Osteoblast (primary cell): ENCODE measurements around the gene DCLK1. TPM values are rescaled to one million over a fixed set of nuclear protein-coding genes. Genes with fewer than 3 reads are reported as not detected.

Source experiments
- DNase-seq: peaks from one replicate; pipeline ENCODE4 v3.0.0; 2011; ENCODE audit warnings: low spot score, mixed read lengths; ENCODE audit not compliant: insufficient read length; ENCODE audit errors: missing footprints
- H2AFZ ChIP-seq: 2 replicates; pipeline ENCODE4 v1.6.0; 2011; ENCODE audit warnings: mild to moderate bottlenecking, low read length
- H3K27ac ChIP-seq: 2 replicates; pipeline ENCODE4 v1.5.1; 2011; ENCODE audit warnings: mild to moderate bottlenecking, low read depth, low read length, moderate library complexity
- H3K27me3 ChIP-seq: 2 replicates; pipeline ENCODE4 v1.6.0; 2012; ENCODE audit warnings: mild to moderate bottlenecking, control low read depth, inconsistent platforms, low read length, moderate library complexity; ENCODE audit not compliant: insufficient read depth
- H3K36me3 ChIP-seq: 2 replicates; pipeline ENCODE4 v1.5.1; 2011; ENCODE audit warnings: mild to moderate bottlenecking, low read length, control low read depth, moderate library complexity; ENCODE audit not compliant: insufficient read depth
- H3K4me1 ChIP-seq: 2 replicates; pipeline ENCODE4 v1.5.1; 2011; ENCODE audit warnings: mild to moderate bottlenecking, low read length, control low read depth, moderate library complexity; ENCODE audit not compliant: insufficient read depth
- H3K4me2 ChIP-seq: 2 replicates; pipeline ENCODE4 v1.6.0; 2011; ENCODE audit warnings: mild to moderate bottlenecking, low read length; ENCODE audit not compliant: insufficient read depth
- H3K4me3 ChIP-seq: fragments of 200-600 bp; sonication (generic); 3 replicates; pipeline ENCODE4 v1.5.1; 2012; ENCODE audit warnings: mild to moderate bottlenecking, low read length, inconsistent platforms; ENCODE audit not compliant: insufficient read depth
- H3K79me2 ChIP-seq: 2 replicates; pipeline ENCODE4 v1.6.0; 2012; ENCODE audit warnings: mild to moderate bottlenecking, low read length, control low read depth, inconsistent platforms; ENCODE audit not compliant: insufficient read depth
- H3K9me3 ChIP-seq: 2 replicates; pipeline ENCODE4 v1.5.1; 2011; ENCODE audit warnings: low read depth, low read length, control low read depth
- H4K20me1 ChIP-seq: 2 replicates; pipeline ENCODE4 v1.6.0; 2012; ENCODE audit warnings: mild to moderate bottlenecking, low read length, control low read depth; ENCODE audit not compliant: insufficient read depth
- CTCF ChIP-seq: IDR thresholded peaks from 2 replicates; pipeline ENCODE4 v1.5.1; 2011; ENCODE audit warnings: mild to moderate bottlenecking, low read depth, low read length, moderate library complexity; ENCODE audit errors: extremely low read depth
- total RNA-seq: library from RNA; depleted of rRNA; stranded (reverse); fragments of >200 nt; gene quantifications from 2 replicates; pipeline ENCODE4 v1.2.3, GENCODE V29; 2012

DCLK1 gene
- total RNA-seq, 1 donor: 132 TPM

DNA sequence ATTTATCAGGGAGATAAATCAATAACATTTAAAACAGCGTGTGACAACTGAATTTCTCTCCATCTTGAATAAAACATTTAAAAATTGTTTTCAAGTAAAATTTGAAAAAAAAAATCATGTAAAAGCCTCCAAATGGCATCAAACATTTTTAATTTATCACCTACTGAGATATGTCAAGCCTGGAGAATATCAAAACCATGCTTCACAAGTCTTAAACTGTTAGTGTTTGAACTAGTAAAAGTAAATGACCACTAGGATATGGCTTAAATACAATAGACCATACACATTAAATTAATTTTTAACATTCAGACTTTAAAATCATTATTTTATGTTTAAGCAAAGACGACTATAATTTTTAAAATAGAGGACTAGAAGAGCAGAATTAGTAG, 281.9 kb downstream of the DCLK1 start:
- Histone ChIP-seq H3K27me3 (no peaks in the 10 kb centered on the region), H3K79me2 (no peaks in the 10 kb centered on the region), H3K27ac (no peak overlapping the region), H3K4me3 (no peak overlapping the region), H3K36me3 (no peaks in the 10 kb centered on the region), H3K4me1 (no peaks in the 10 kb centered on the region), H2AFZ (no peak overlapping the region), H4K20me1 (no peaks in the 10 kb centered on the region), H3K4me2 (no peak overlapping the region), H3K9me3 (no peaks in the 10 kb centered on the region)
- TF ChIP-seq CTCF: no peak
- no peak for DNase-seq

DNA sequence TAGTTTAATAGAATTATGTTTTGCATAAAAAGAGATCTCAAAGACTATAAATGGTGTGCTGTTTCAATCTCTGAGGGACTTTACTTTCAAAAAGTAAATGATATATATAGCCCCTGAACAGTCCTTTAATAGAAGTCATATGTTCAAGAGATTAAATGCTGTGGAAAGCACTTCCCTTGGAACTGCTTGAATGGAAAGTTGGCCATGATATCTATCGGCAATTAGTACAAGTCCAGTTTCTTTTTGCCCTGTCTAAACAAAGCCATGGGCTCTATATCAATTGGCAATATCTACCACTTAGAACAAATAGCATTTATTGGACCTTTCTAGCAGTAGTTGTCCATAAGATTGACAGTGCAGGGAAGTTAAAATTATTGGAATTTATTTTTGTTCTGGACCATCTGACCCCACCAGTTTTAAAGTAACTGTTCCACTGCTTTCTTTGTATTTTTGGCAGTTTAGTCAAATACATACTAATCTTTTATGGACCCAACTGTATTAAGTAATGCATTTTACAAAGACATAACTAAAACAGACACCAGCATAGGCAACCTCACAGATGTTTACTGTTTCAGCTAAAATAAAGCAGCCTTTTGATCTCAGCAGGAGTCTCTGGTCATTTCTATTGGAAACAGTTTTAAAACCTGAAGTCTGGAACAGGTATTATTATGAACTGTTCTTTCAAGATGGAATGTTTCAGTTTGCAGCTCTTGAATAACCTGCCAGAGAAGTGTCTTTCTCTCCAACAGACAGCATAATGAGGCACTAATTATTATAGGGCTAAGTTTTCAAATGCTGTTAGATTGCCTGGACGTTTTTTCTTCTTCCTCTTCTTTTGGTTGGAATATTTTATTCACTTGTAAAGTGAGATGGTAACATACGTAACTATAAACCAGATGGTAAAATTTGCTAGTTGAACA, 282.6 kb downstream of the DCLK1 start:
- no peaks in the 10 kb centered on the region for H3K9me3 ChIP-seq
- no peaks in the 10 kb centered on the region for H3K27me3 ChIP-seq
- H3K36me3 ChIP-seq: no peaks in the 10 kb centered on the region
- no peak overlapping the region for H3K4me2 ChIP-seq
- H3K79me2 ChIP-seq: no peaks in the 10 kb centered on the region
- TF ChIP-seq CTCF: no peak
- DNase-seq: no peak
- no peaks in the 10 kb centered on the region for H4K20me1 ChIP-seq
- no peak overlapping the region for H3K27ac ChIP-seq
- H3K4me3 ChIP-seq: no peak overlapping the region
- peak overlapping the region; percentile 42 for H2AFZ ChIP-seq
- H3K4me1 ChIP-seq: no peaks in the 10 kb centered on the region

GRCh38 chr13:35843272-35843671, 287.9 kb downstream of the DCLK1 start:
- no peak for TF ChIP-seq CTCF
- Histone ChIP-seq H3K27me3 (no peaks in the 10 kb centered on the region), H3K4me1 (peaks cover 7% of the 10 kb centered on the region), H2AFZ (no peak overlapping the region), H4K20me1 (no peaks in the 10 kb centered on the region), H3K4me2 (no peak overlapping the region), H3K27ac (no peak overlapping the region), H3K79me2 (no peaks in the 10 kb centered on the region), H3K4me3 (no peak overlapping the region), H3K36me3 (no peaks in the 10 kb centered on the region), H3K9me3 (no peaks in the 10 kb centered on the region)
- no peak for DNase-seq

DNA sequence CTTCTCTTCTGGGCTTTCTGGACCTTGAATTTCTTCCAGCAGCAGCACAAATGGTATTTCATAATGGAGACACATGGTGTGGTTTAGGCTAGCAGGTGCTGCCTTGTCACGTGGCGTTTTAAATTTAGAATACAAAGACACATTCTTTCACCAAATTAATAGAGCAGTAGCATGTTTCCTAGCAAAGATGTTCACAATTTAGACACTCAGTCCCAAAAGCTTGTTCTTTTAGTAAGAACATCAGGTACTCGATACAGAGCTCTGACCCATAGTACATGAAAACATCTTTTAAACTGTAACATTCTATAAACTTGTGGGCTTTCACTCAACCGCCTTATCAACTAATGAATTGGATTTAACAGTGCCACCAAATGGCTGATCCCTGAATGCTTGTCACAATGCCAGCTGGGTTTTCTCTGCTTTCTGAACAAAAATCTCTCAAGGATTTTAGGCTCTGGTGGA, 290.1 kb downstream of the DCLK1 start:
- Histone ChIP-seq H2AFZ (no peak overlapping the region), H3K79me2 (no peaks in the 10 kb centered on the region), H3K36me3 (no peaks in the 10 kb centered on the region), H3K9me3 (no peaks in the 10 kb centered on the region), H4K20me1 (no peaks in the 10 kb centered on the region), H3K4me3 (no peak overlapping the region), H3K4me2 (no peak overlapping the region), H3K27ac (no peak overlapping the region), H3K27me3 (no peaks in the 10 kb centered on the region), H3K4me1 (peaks cover 10% of the 10 kb centered on the region)
- no peak for DNase-seq
- no peak for TF ChIP-seq CTCF
